Daoy (cell line): ENCODE data around the gene TANGO2. TPM values are rescaled to one million over a fixed set of nuclear protein-coding genes. Genes with fewer than 3 reads are reported as not detected.

ENCODE experiments used
- DNase-seq: peaks from one replicate; pipeline ENCODE4 v3.0.0-alpha.2; 2015; ENCODE audit warnings: low read depth
- total RNA-seq: library from RNA; depleted of rRNA; stranded (reverse); fragments of >200 nt; shearing (Covaris generic); gene quantifications from 2 replicates; pipeline ENCODE4 v1.2.3, GENCODE V29; 2014

TANGO2 gene
- total RNA-seq, 1 experiment from 2014 or later = 21.1 TPM

- DNase-seq = no peak
Measured at GRCh38 chr22:20011993-20012740, 8.7 kb upstream of the TANGO2 start.

- DNase-seq = no peak
Measured at GRCh38 chr22:20012741-20013331, 8.1 kb upstream of the TANGO2 start.

GRCh38 chr22:20013382-20013871 is 7.5 kb upstream of the TANGO2 start:
- DNase-seq = peak; percentile 65

- DNase-seq = no peak
Measured at GRCh38 chr22:20014526-20015186, 6.3 kb upstream of the TANGO2 start.

GRCh38 chr22:20015187-20015625 is 5.7 kb upstream of the TANGO2 start:
- DNase-seq = no peak

- peak; percentile 44 for DNase-seq
Measured at GRCh38 chr22:20015971-20016733, 4.8 kb upstream of the TANGO2 start.

- peak; percentile 91 for DNase-seq
Measured at GRCh38 chr22:20016734-20017621, 3.9 kb upstream of the TANGO2 start, which contains the start of gene ARVCF. TSS of gene ARVCF (minus strand) at chr22:20016823. CDS start at chr22:19990794, 26,029 bp downstream.

GRCh38 chr22:20017622-20017958 is 3.3 kb upstream of the TANGO2 start:
- DNase-seq = no peak

GRCh38 chr22:20018001-20018400 is 2.9 kb upstream of the TANGO2 start:
- no peak for DNase-seq

- no peak for DNase-seq
Measured at GRCh38 chr22:20019661-20020532, 1.0 kb upstream of the TANGO2 start.

GRCh38 chr22:20021196-20022181 is 579 bp downstream of the TANGO2 start:
- peak; percentile 45 for DNase-seq

GRCh38 chr22:20022231-20022977 is 1.5 kb downstream of the TANGO2 start:
- no peak for DNase-seq

- no peak for DNase-seq
Measured at GRCh38 chr22:20022978-20023613, 2.2 kb downstream of the TANGO2 start.

GRCh38 chr22:20024225-20024624 is 3.3 kb downstream of the TANGO2 start:
- DNase-seq = no peak

- no peak for DNase-seq
Measured at GRCh38 chr22:20024650-20025397, 3.9 kb downstream of the TANGO2 start.

GRCh38 chr22:20025401-20026203 is 4.7 kb downstream of the TANGO2 start:
- DNase-seq = no peak
